Subcutaneous abdominal adipose tissue (tissue), 5 donors: ENCODE measurements around the gene TSPAN3.

Experiments used
- H3K27ac ChIP-seq: one replicate; pipeline ENCODE4 v1.7.0; 2013; ENCODE audit warnings: low read depth, mild to moderate bottlenecking, inconsistent platforms, low read length, moderate library complexity
- H3K27me3 ChIP-seq, 5 donors: one replicate each; pipeline ENCODE4 v1.7.0; 2013; ENCODE audit warnings: low read length in 5 of 5, inconsistent platforms in 1 of 5; ENCODE audit not compliant: control insufficient read depth in 5 of 5, insufficient read depth in 4 of 5
- H3K36me3 ChIP-seq, 5 donors: one replicate each; pipeline ENCODE4 v1.7.0; 2013; ENCODE audit warnings: low read length in 5 of 5; ENCODE audit not compliant: control insufficient read depth in 5 of 5, insufficient read depth in 5 of 5
- H3K4me1 ChIP-seq, 5 donors: one replicate each; pipeline ENCODE4 v1.7.0; 2013; ENCODE audit warnings: low read length in 5 of 5, mild to moderate bottlenecking in 3 of 5, moderate library complexity in 1 of 5; ENCODE audit not compliant: control insufficient read depth in 5 of 5, insufficient read depth in 5 of 5
- H3K4me3 ChIP-seq, 5 donors: one replicate each; pipeline ENCODE4 v1.7.0; 2013; ENCODE audit warnings: low read length in 5 of 5, low read depth in 1 of 5
- H3K9ac ChIP-seq, 5 donors: one replicate each; pipeline ENCODE4 v1.7.0; 2013; ENCODE audit warnings: low read length in 5 of 5, mild to moderate bottlenecking in 4 of 5, moderate library complexity in 3 of 5
- H3K9me3 ChIP-seq, 5 donors: one replicate each; pipeline ENCODE4 v1.7.0; 2013; ENCODE audit warnings: low read length in 5 of 5; ENCODE audit not compliant: control insufficient read depth in 5 of 5
- donor health status: healthy.
- donor health status: healthy.
- donor health status: healthy.
- donor health status: healthy.
- donor health status: healthy.

The TSPAN3 gene

GRCh38 chr15:77044228-77045042, 26.5 kb downstream of the TSPAN3 start:
- Histone ChIP-seq H3K9ac (no peak overlapping the region), H3K4me1 (peaks cover 0 to 52% (median 26%) of the 10 kb centered on the region in 5 donors), H3K4me3 (peak overlapping the region in 1 of 5 donors; percentile 1), H3K9me3 (no peaks in the 10 kb centered on the region), H3K36me3 (peaks cover 16 to 51% (median 36%) of the 10 kb centered on the region in 5 donors), H3K27ac (peak overlapping the region; percentile 65), H3K27me3 (no peaks in the 10 kb centered on the region)

GRCh38 chr15:77042955-77043920, 27.7 kb downstream of the TSPAN3 start:
- H3K4me3 ChIP-seq: no peak overlapping the region
- no peaks in the 10 kb centered on the region for H3K27me3 ChIP-seq
- H3K27ac ChIP-seq: peak overlapping the region; percentile 65
- H3K4me1 ChIP-seq: peaks cover 0 to 40% (median 24%) of the 10 kb centered on the region in 5 donors
- H3K36me3 ChIP-seq: peaks cover 16 to 57% (median 36%) of the 10 kb centered on the region in 5 donors
- H3K9me3 ChIP-seq: no peaks in the 10 kb centered on the region
- H3K9ac ChIP-seq: no peak overlapping the region

- Histone ChIP-seq H3K36me3 (peaks cover 16 to 59% (median 38%) of the 10 kb centered on the region in 5 donors), H3K4me3 (no peak overlapping the region), H3K9ac (no peak overlapping the region), H3K27ac (peak overlapping the region; percentile 65), H3K27me3 (no peaks in the 10 kb centered on the region), H3K4me1 (peaks cover 0 to 33% (median 21%) of the 10 kb centered on the region in 5 donors), H3K9me3 (no peaks in the 10 kb centered on the region)
Measured at GRCh38 chr15:77042245-77042919, 28.5 kb downstream of the TSPAN3 start.

- Histone ChIP-seq H3K36me3 (peaks cover 5 to 63% (median 41%) of the 10 kb centered on the region in 5 donors), H3K9ac (no peak overlapping the region), H3K4me3 (no peak overlapping the region), H3K27ac (peak overlapping the region; percentile 69), H3K4me1 (peaks cover 0 to 36% (median 28%) of the 10 kb centered on the region in 5 donors), H3K9me3 (no peaks in the 10 kb centered on the region), H3K27me3 (no peaks in the 10 kb centered on the region)
Measured at GRCh38 chr15:77040673-77041072, 30.2 kb downstream of the TSPAN3 start.

GRCh38 chr15:77039848-77040247, 31.1 kb downstream of the TSPAN3 start:
- Histone ChIP-seq H3K9ac (no peak overlapping the region), H3K4me3 (no peak overlapping the region), H3K27ac (peak overlapping the region; percentile 69), H3K27me3 (no peaks in the 10 kb centered on the region), H3K36me3 (peaks cover 4 to 60% (median 41%) of the 10 kb centered on the region in 5 donors), H3K4me1 (peaks cover 0 to 39% (median 31%) of the 10 kb centered on the region in 5 donors), H3K9me3 (no peaks in the 10 kb centered on the region)

- peaks cover 0 to 39% (median 26%) of the 10 kb centered on the region in 5 donors for H3K4me1 ChIP-seq
- H3K27ac ChIP-seq: peak overlapping the region; percentile 69
- H3K4me3 ChIP-seq: no peak overlapping the region
- no peaks in the 10 kb centered on the region for H3K9me3 ChIP-seq
- no peak overlapping the region for H3K9ac ChIP-seq
- peaks cover 4 to 57% (median 38%) of the 10 kb centered on the region in 5 donors for H3K36me3 ChIP-seq
- H3K27me3 ChIP-seq: no peaks in the 10 kb centered on the region
Measured at GRCh38 chr15:77039217-77039533, 31.7 kb downstream of the TSPAN3 start.

- Histone ChIP-seq H3K4me1 (peaks cover 0 to 42% (median 24%) of the 10 kb centered on the region in 5 donors), H3K36me3 (peaks cover 4 to 51% (median 32%) of the 10 kb centered on the region in 5 donors), H3K9me3 (no peaks in the 10 kb centered on the region), H3K27ac (peak overlapping the region; percentile 69), H3K27me3 (no peaks in the 10 kb centered on the region), H3K4me3 (no peak overlapping the region), H3K9ac (no peak overlapping the region)
Measured at GRCh38 chr15:77038312-77039216, 32.3 kb downstream of the TSPAN3 start.

GRCh38 chr15:77037388-77038209, 33.3 kb downstream of the TSPAN3 start:
- Histone ChIP-seq H3K27me3 (no peaks in the 10 kb centered on the region), H3K4me1 (peaks cover 0 to 46% (median 33%) of the 10 kb centered on the region in 5 donors), H3K27ac (peak overlapping the region; percentile 37), H3K36me3 (peaks cover 2 to 45% (median 24%) of the 10 kb centered on the region in 5 donors), H3K4me3 (no peak overlapping the region), H3K9ac (no peak overlapping the region), H3K9me3 (no peaks in the 10 kb centered on the region)
